IMR-90 (cell line): ENCODE measurements around the gene NELL1. TPM values are rescaled to one million over a fixed set of nuclear protein-coding genes. Genes with fewer than 3 reads are reported as not detected.

ENCODE experiments used
- ATAC-seq: fragments of 200-7000 bp; cut with Tn5 transposase; 2 replicates; pipeline ENCODE4 v1.9.1; 2020; ENCODE audit warnings: low read depth, mild to moderate bottlenecking, moderate library complexity
- BruUV-seq: library from RNA; stranded (reverse); fragments of 400-500 nt; replicated peaks from 2 replicates; lab custom pipeline; 2021; lab: Mats Ljungman, UMichigan
- CTCF ChIA-PET: fragments of 300-600 bp; formaldehyde crosslinking; extraction: SDS; loops from one replicate; lab custom pipeline; 2021; ENCODE audit warnings: antibody characterized with exemption; lab: Yijun Ruan, JAX
- POLR2A ChIA-PET: fragments of 300-600 bp; sonication (Branson Sonifier 250); formaldehyde crosslinking; loops from one replicate; lab custom pipeline; 2022; ENCODE audit warnings: antibody characterized with exemption; ENCODE audit not compliant: unreplicated experiment; lab: Charles Lee
- DNase-seq: peaks from one replicate; pipeline ENCODE4 v3.0.0; 2013
- H2AFZ ChIP-seq: replicated peaks from 2 replicates; pipeline ENCODE3; 2013; ENCODE audit warnings: low read length, mild to moderate bottlenecking; ENCODE audit not compliant: poor library complexity
- H2AK5ac ChIP-seq: 2 replicates; pipeline ENCODE4 v1.6.1; 2013; ENCODE audit warnings: low read depth, low read length, inconsistent platforms
- H2AK9ac ChIP-seq: replicated peaks from 2 replicates; pipeline ENCODE3; 2013; ENCODE audit warnings: mild to moderate bottlenecking, low read depth, low read length, moderate library complexity; ENCODE audit not compliant: poor library complexity
- H2BK120ac ChIP-seq: 2 replicates; pipeline ENCODE4 v1.6.1; 2013; ENCODE audit warnings: low read depth, low read length, inconsistent platforms
- H2BK15ac ChIP-seq: 3 replicates; pipeline ENCODE4 v1.6.1; 2013; ENCODE audit warnings: low read depth, low read length, inconsistent platforms
- H2BK20ac ChIP-seq: 2 replicates; pipeline ENCODE4 v1.6.1; 2013; ENCODE audit warnings: low read depth, mild to moderate bottlenecking, inconsistent platforms, low read length, moderate library complexity
- H2BK5ac ChIP-seq: 2 replicates; pipeline ENCODE4 v1.6.1; 2013; ENCODE audit warnings: mild to moderate bottlenecking, low read depth, low read length, inconsistent platforms; ENCODE audit not compliant: poor library complexity, severe bottlenecking
- H3K14ac ChIP-seq: replicated peaks from 2 replicates; pipeline ENCODE4 v1.6.1; 2013; ENCODE audit warnings: low read depth, low read length, inconsistent platforms
- H3K18ac ChIP-seq: 2 replicates; pipeline ENCODE4 v1.6.1; 2013; ENCODE audit warnings: low read depth, low read length, control low read depth
- H3K23ac ChIP-seq: 2 replicates; pipeline ENCODE4 v1.6.1; 2013; ENCODE audit warnings: low read depth, low read length, inconsistent platforms
- H3K27ac ChIP-seq: 2 replicates; pipeline ENCODE4 v1.5.1; 2013; ENCODE audit warnings: mild to moderate bottlenecking, control low read depth, low read length; ENCODE audit not compliant: insufficient read depth
- H3K27me3 ChIP-seq: 2 replicates; pipeline ENCODE4 v1.6.1; 2013; ENCODE audit warnings: low read length; ENCODE audit not compliant: control insufficient read depth, insufficient read depth
- H3K36me3 ChIP-seq: 2 replicates; pipeline ENCODE4 v1.6.1; 2013; ENCODE audit warnings: low read length, mixed read lengths; ENCODE audit not compliant: control insufficient read depth, insufficient read depth
- H3K4ac ChIP-seq: 2 replicates; pipeline ENCODE4 v1.6.1; 2013; ENCODE audit warnings: low read depth, low read length, inconsistent platforms
- H3K4me1 ChIP-seq: 2 replicates; pipeline ENCODE4 v1.6.1; 2013; ENCODE audit warnings: low read length, mixed read lengths; ENCODE audit not compliant: control insufficient read depth, insufficient read depth
- H3K4me2 ChIP-seq: 2 replicates; pipeline ENCODE4 v1.6.1; 2013; ENCODE audit warnings: low read depth, mild to moderate bottlenecking, control low read depth, low read length, moderate library complexity
- H3K4me3 ChIP-seq: 2 replicates; pipeline ENCODE4 v1.5.1; 2013; ENCODE audit warnings: low read depth, mild to moderate bottlenecking, control low read depth, low read length, moderate library complexity; ENCODE audit not compliant: insufficient read depth
- H3K56ac ChIP-seq: 2 replicates; pipeline ENCODE4 v1.6.1; 2013; ENCODE audit warnings: low read length, inconsistent platforms; ENCODE audit not compliant: insufficient read depth; ENCODE audit errors: extremely low read depth
- H3K79me1 ChIP-seq, 2 experiments: 2 replicates each; pipeline ENCODE4 v1.6.1; 2013; ENCODE audit warnings: low read length in 2 of 2, inconsistent platforms in 1 of 2, low read depth in 1 of 2
- H3K9ac ChIP-seq: 2 replicates; pipeline ENCODE4 v1.6.1; 2013; ENCODE audit warnings: low read depth, low read length, control low read depth
- H3K9me1 ChIP-seq: 2 replicates; pipeline ENCODE4 v1.6.1; 2013; ENCODE audit warnings: low read length, inconsistent platforms; ENCODE audit not compliant: insufficient read depth
- H3K9me3 ChIP-seq: 2 replicates; pipeline ENCODE4 v1.6.1; 2013; ENCODE audit warnings: low read length; ENCODE audit not compliant: control insufficient read depth, insufficient read depth
- H4K20me1 ChIP-seq: 2 replicates; pipeline ENCODE4 v1.6.1; 2013; ENCODE audit warnings: low read length, inconsistent platforms; ENCODE audit not compliant: insufficient read depth
- H4K5ac ChIP-seq: 2 replicates; pipeline ENCODE4 v1.6.1; 2013; ENCODE audit warnings: mild to moderate bottlenecking, low read depth, low read length, control low read depth
- H4K8ac ChIP-seq, 2 experiments: 2 replicates each; pipeline ENCODE4 v1.6.1; 2013; ENCODE audit warnings: low read depth in 2 of 2, low read length in 2 of 2, control low read depth in 1 of 2, inconsistent platforms in 1 of 2
- H4K91ac ChIP-seq: 2 replicates; pipeline ENCODE4 v1.6.1; 2013; ENCODE audit warnings: low read depth, low read length, inconsistent platforms; ENCODE audit not compliant: insufficient read depth
- BHLHE40 ChIP-seq: fragments of 150-350 bp; IDR thresholded peaks from 2 replicates; pipeline ENCODE4 v1.6.1; 2016; ENCODE audit warnings: mild to moderate bottlenecking, low read depth, low read length
- CEBPB ChIP-seq: IDR thresholded peaks from 2 replicates; pipeline ENCODE4 v1.6.1; 2012; ENCODE audit warnings: low read depth, low read length, improper control_type of control experiment
- CHD1 ChIP-seq: IDR thresholded peaks from 2 replicates; pipeline ENCODE4 v1.6.1; 2012; ENCODE audit warnings: low read depth, low read length, improper control_type of control experiment
- CTCF ChIP-seq: conservative IDR thresholded peaks from 2 replicates; pipeline ENCODE4 v1.5.1; 2012; ENCODE audit warnings: mild to moderate bottlenecking, low read depth, low read length, improper control_type of control experiment
- ELK1 ChIP-seq: fragments of 150-350 bp; IDR thresholded peaks from 2 replicates; pipeline ENCODE4 v1.6.1; 2016; ENCODE audit warnings: low read depth, mild to moderate bottlenecking, low read length, moderate library complexity, borderline replicate concordance
- FOS ChIP-seq: fragments of 150-350 bp; IDR thresholded peaks from 2 replicates; pipeline ENCODE4 v1.6.1; 2016; ENCODE audit warnings: low read depth, low read length
- MAFK ChIP-seq: IDR thresholded peaks from 2 replicates; pipeline ENCODE4 v1.6.1; 2012; ENCODE audit warnings: low read depth, low read length, improper control_type of control experiment
- MXI1 ChIP-seq: IDR thresholded peaks from 2 replicates; pipeline ENCODE4 v1.6.1; 2012; ENCODE audit warnings: low read depth, mild to moderate bottlenecking, low read length, moderate library complexity, borderline replicate concordance
- NFE2L2 ChIP-seq: fragments of 150-350 bp; IDR thresholded peaks from 2 replicates; pipeline ENCODE4 v1.6.1; 2016; ENCODE audit warnings: low read depth, mild to moderate bottlenecking, low read length
- RAD21 ChIP-seq: IDR thresholded peaks from 2 replicates; pipeline ENCODE4 v1.6.1; 2012; ENCODE audit warnings: low read length, improper control_type of control experiment
- RCOR1 ChIP-seq: IDR thresholded peaks from 2 replicates; pipeline ENCODE4 v1.6.1; 2012; ENCODE audit warnings: mild to moderate bottlenecking, low read length, improper control_type of control experiment; ENCODE audit not compliant: insufficient replicate concordance
- RFX5 ChIP-seq: IDR thresholded peaks from 2 replicates; pipeline ENCODE4 v1.8.0; 2012; ENCODE audit warnings: low read depth, mild to moderate bottlenecking, low read length, moderate library complexity
- SMC3 ChIP-seq: fragments of 150-350 bp; IDR thresholded peaks from 2 replicates; pipeline ENCODE4 v1.6.1; 2016; ENCODE audit warnings: low read depth, mild to moderate bottlenecking, antibody characterized with exemption, low read length, moderate library complexity
- USF2 ChIP-seq: fragments of 150-350 bp; IDR thresholded peaks from 2 replicates; pipeline ENCODE4 v1.6.1; 2017; ENCODE audit warnings: mild to moderate bottlenecking, antibody characterized with exemption, low read length, low read depth
- WGBS, 2 experiments: methylation state at CpG; one replicate each; pipeline versions ENCODE4 v1.1.5 to v1.1.7; 2013; ENCODE audit warnings: missing lambda C conversion rate in 2 of 2; ENCODE audit not compliant: insufficient read length in 1 of 2; ENCODE audit errors: extremely low coverage in 2 of 2; 5-methylcytosine and 5-hydroxymethylcytosine counted together
- dilution Hi-C: fragments of 300-500 bp; cut with HindIII; formaldehyde crosslinking; loops from one replicate; pipeline ENCODE4 v1.14.3; 2018; ENCODE audit warnings: low sequenced_read_pairs; ENCODE audit not compliant: unreplicated experiment
- in situ Hi-C: fragments of 300-500 bp; cut with MboI; formaldehyde crosslinking; loops from 3 replicates; pipeline ENCODE4 v1.14.3; 2019; ENCODE audit warnings: low sequenced_read_pairs, inconsistent platforms, mixed read lengths
- intact Hi-C: fragments of 100-400 bp; cut with micrococcal nuclease; formaldehyde crosslinking; loops from 2 replicates; pipeline ENCODE4 v1.10.0; 2022
- polyA plus RNA-seq, 3 experiments: library from polyadenylated mRNA; depleted of rRNA; stranded (reverse); fragments of >200 nt; gene quantifications; 2 replicates each; pipeline ENCODE4 v1.2.3, GENCODE V29; 2012; ENCODE audit warnings: low replicate concordance in 1 of 3
- total RNA-seq: library from RNA; depleted of rRNA; stranded (reverse); fragments of >200 nt; gene quantifications from 2 replicates; pipeline ENCODE4 v1.2.3, GENCODE V29; 2012

The NELL1 gene
- total and polyA plus RNA-seq, 2 of the 4 experiments (the other 2 are of a cell fraction): not detected

- no peak overlapping the region for H3K9ac ChIP-seq
- DNase-seq: no peak
- H3K9me1 ChIP-seq: no peaks in the 10 kb centered on the region
- dilution Hi-C loops: no loop called here
- no TSS peak for BruUV-seq
- no peaks in the 10 kb centered on the region for H3K79me1 ChIP-seq
- intact Hi-C loops: no loop called here
- no peaks in the 10 kb centered on the region for H3K9me3 ChIP-seq
- H3K56ac ChIP-seq: no peak overlapping the region
- CTCF ChIA-PET: interaction anchor here (1.5 kb wide), 2 partner anchors 9 to 15 kb away, joined by 3 to 5 read pairs; no protein-coding TSS in a partner anchor
- H4K91ac ChIP-seq: no peak overlapping the region
- TF ChIP-seq NFE2L2: no peak
- TF ChIP-seq BHLHE40: no peak
- TF ChIP-seq RCOR1: no peak
- TF ChIP-seq SMC3: no peak
- TF ChIP-seq RAD21: no peak
- no peak for TF ChIP-seq MAFK
- no peak for TF ChIP-seq MXI1
- no peak for TF ChIP-seq USF2
- no peak for TF ChIP-seq CHD1
- TF ChIP-seq FOS: no peak
- TF ChIP-seq RFX5: no peak
- TF ChIP-seq CTCF: no peak
- no peak for TF ChIP-seq CEBPB
- no peak for TF ChIP-seq ELK1
- H4K8ac ChIP-seq: no peak overlapping the region
- no peak overlapping the region for H2AK5ac ChIP-seq
- no peak overlapping the region for H3K4me3 ChIP-seq
- no peaks in the 10 kb centered on the region for H4K20me1 ChIP-seq
- no peak overlapping the region for H3K23ac ChIP-seq
- H3K27me3 ChIP-seq: peaks cover 25% of the 10 kb centered on the region
- H3K36me3 ChIP-seq: no peaks in the 10 kb centered on the region
- H2BK15ac ChIP-seq: no peak overlapping the region
- no peak for ATAC-seq
- no peak overlapping the region for H4K5ac ChIP-seq
- in situ Hi-C loops: no loop called here
- H2AFZ ChIP-seq: no peak overlapping the region
- no CpG with 5 or more reads among the region's 6 CpGs for whole genome bisulfite sequencing, 2 experiments
- H3K14ac ChIP-seq: no peak overlapping the region
- no peaks in the 10 kb centered on the region for H3K4me1 ChIP-seq
- H3K18ac ChIP-seq: no peak overlapping the region
- no peak overlapping the region for H3K4me2 ChIP-seq
- H2BK20ac ChIP-seq: no peak overlapping the region
- H2AK9ac ChIP-seq: no peak overlapping the region
- no peak overlapping the region for H3K27ac ChIP-seq
- H2BK5ac ChIP-seq: no peak overlapping the region
- no peak overlapping the region for H2BK120ac ChIP-seq
- POLR2A ChIA-PET: no interaction called here
- H3K4ac ChIP-seq: no peak overlapping the region
These were observed 2.6 kb downstream of the NELL1 start for GRCh38 chr11:20671856-20672546.
